WTC11 (cell line): ENCODE measurements around the gene SLC10A4. TPM values are rescaled to one million over a fixed set of nuclear protein-coding genes. Genes with fewer than 3 reads are reported as not detected.

Source experiments
- ATAC-seq: fragments of 200-7000 bp; cut with Tn5 transposase; 2 replicates; pipeline ENCODE4 v1.10.0; 2021; ENCODE audit warnings: mild to moderate bottlenecking, moderate library complexity
- CTCF ChIA-PET: fragments of 300-600 bp; sonication (Branson Sonifier 250); formaldehyde crosslinking; loops from one replicate; lab custom pipeline; 2021; ENCODE audit warnings: antibody characterized with exemption; lab: Charles Lee
- POLR2A ChIA-PET: fragments of 350-600 bp; sonication (Branson Sonifier 250); formaldehyde crosslinking; loops from one replicate; lab custom pipeline; 2021; ENCODE audit warnings: antibody characterized with exemption; lab: Charles Lee
- DNase-seq: peaks from one replicate; pipeline ENCODE4 v3.0.0; 2021; ENCODE audit warnings: low spot score
- H3K27ac Mint-ChIP-seq: 2 replicates; pipeline ENCODE4 v1.8.0; 2021; ENCODE audit warnings: mixed read lengths
- H3K27me3 Mint-ChIP-seq: 2 replicates; pipeline ENCODE4 v1.8.0; 2021; ENCODE audit warnings: low read depth, mild to moderate bottlenecking, moderate library complexity, mixed read lengths
- H3K36me3 Mint-ChIP-seq: 2 replicates; pipeline ENCODE4 v1.8.0; 2021; ENCODE audit warnings: mixed read lengths
- H3K4me1 Mint-ChIP-seq: 2 replicates; pipeline ENCODE4 v1.8.0; 2022; ENCODE audit warnings: mixed read lengths
- H3K4me3 Mint-ChIP-seq: 2 replicates; pipeline ENCODE4 v1.8.0; 2021; ENCODE audit warnings: mild to moderate bottlenecking, moderate library complexity, mixed read lengths
- H3K9me3 Mint-ChIP-seq: 2 replicates; pipeline ENCODE4 v1.8.0; 2021; ENCODE audit warnings: mixed read lengths
- ATF3 ChIP-seq: sonication (generic); formaldehyde crosslinking; conservative IDR thresholded peaks from 2 replicates; pipeline ENCODE4 v1.8.1; 2022; ENCODE audit warnings: mild to moderate bottlenecking, missing genetic modification reagents
- ETV6 ChIP-seq: sonication (generic); formaldehyde crosslinking; IDR thresholded peaks from 2 replicates; pipeline ENCODE4 v1.8.1; 2022; ENCODE audit warnings: mild to moderate bottlenecking, missing genetic modification reagents
- FOXJ3 ChIP-seq: sonication (generic); formaldehyde crosslinking; IDR thresholded peaks from 2 replicates; pipeline ENCODE4 v1.9.0; 2021; ENCODE audit warnings: missing genetic modification reagents, mild to moderate bottlenecking, borderline replicate concordance
- GTF2I ChIP-seq: fragments of 250-450 bp; sonication (Bioruptor Pico); conservative IDR thresholded peaks from 2 replicates; pipeline ENCODE4 v1.4.0; 2021; ENCODE audit warnings: mild to moderate bottlenecking
- MYBL2 ChIP-seq: sonication (generic); formaldehyde crosslinking; IDR thresholded peaks from 2 replicates; pipeline ENCODE4 v1.8.1; 2023; ENCODE audit warnings: mild to moderate bottlenecking, moderate library complexity, missing genetic modification reagents
- PRRX2 ChIP-seq: fragments of 250-450 bp; sonication (Bioruptor Pico); IDR thresholded peaks from 2 replicates; pipeline ENCODE4 v1.8.0; 2021; ENCODE audit warnings: mild to moderate bottlenecking
- RORB ChIP-seq: fragments of 250-450 bp; sonication (Bioruptor Pico); IDR thresholded peaks from 2 replicates; pipeline ENCODE4 v1.9.0; 2021; ENCODE audit warnings: mild to moderate bottlenecking
- SOX15 ChIP-seq: fragments of 250-450 bp; sonication (Bioruptor Pico); IDR thresholded peaks from 2 replicates; pipeline ENCODE4 v1.9.0; 2021; ENCODE audit warnings: mild to moderate bottlenecking
- TEAD1 ChIP-seq: sonication (generic); formaldehyde crosslinking; IDR thresholded peaks from 2 replicates; pipeline ENCODE4 v1.8.0; 2022; ENCODE audit warnings: mild to moderate bottlenecking, missing genetic modification reagents
- TEAD4 ChIP-seq: sonication (generic); formaldehyde crosslinking; IDR thresholded peaks from 2 replicates; pipeline ENCODE4 v1.8.0; 2022; ENCODE audit warnings: mild to moderate bottlenecking, missing genetic modification reagents
- ZNF219 ChIP-seq: sonication (generic); formaldehyde crosslinking; IDR thresholded peaks from 2 replicates; pipeline ENCODE4 v1.8.0; 2023; ENCODE audit warnings: missing genetic modification reagents, mild to moderate bottlenecking, borderline replicate concordance
- ZNF416 ChIP-seq: fragments of 250-450 bp; sonication (Bioruptor Pico); IDR thresholded peaks from 2 replicates; pipeline ENCODE4 v1.9.0; 2021; ENCODE audit warnings: mild to moderate bottlenecking, inconsistent platforms
- ZNF423 ChIP-seq: fragments of 250-450 bp; sonication (Bioruptor Pico); IDR thresholded peaks from 2 replicates; pipeline ENCODE4 v2.1.2; 2022; ENCODE audit warnings: mild to moderate bottlenecking, moderate library complexity
- ZNF671 ChIP-seq: fragments of 250-450 bp; sonication (Bioruptor Pico); IDR thresholded peaks from 2 replicates; pipeline ENCODE4 v1.8.0; 2021; ENCODE audit warnings: mild to moderate bottlenecking
- total RNA-seq: library from RNA; stranded (reverse); gene quantifications from 3 replicates; pipeline ENCODE4 v1.2.3, GENCODE V29; 2021
- TF ChIP-seq, protein P1 (sequence below): sonication (generic); formaldehyde crosslinking; IDR thresholded peaks from 2 replicates; pipeline ENCODE4 v1.8.1; 2023; ENCODE audit warnings: mild to moderate bottlenecking, missing genetic modification reagents, moderate library complexity
- TF ChIP-seq, protein P2 (sequence below): sonication (generic); formaldehyde crosslinking; IDR thresholded peaks from 2 replicates; pipeline ENCODE4 v1.8.1; 2022; ENCODE audit warnings: missing genetic modification reagents, borderline replicate concordance
- TF ChIP-seq, protein P3 (sequence below): fragments of 250-450 bp; sonication (Bioruptor Pico); conservative IDR thresholded peaks from 2 replicates; pipeline ENCODE4 v1.9.0; 2021; ENCODE audit warnings: mild to moderate bottlenecking
- TF ChIP-seq, protein P4 (sequence below): sonication (generic); formaldehyde crosslinking; IDR thresholded peaks from 2 replicates; pipeline ENCODE4 v1.8.0; 2022; ENCODE audit warnings: missing genetic modification reagents

SLC10A4 gene
- total RNA-seq, 1 experiment from 2014 or later, result 3.0 TPM

- ChIA-PET POLR2A (interaction anchor here (0.6 kb wide), 1 partner anchor 227 kb away, joined by 3 read pairs; no protein-coding TSS in a partner anchor), CTCF (no interaction called here)
- DNase-seq (no peak), ATAC-seq (no peak)
- TF ChIP-seq, protein P1, sequence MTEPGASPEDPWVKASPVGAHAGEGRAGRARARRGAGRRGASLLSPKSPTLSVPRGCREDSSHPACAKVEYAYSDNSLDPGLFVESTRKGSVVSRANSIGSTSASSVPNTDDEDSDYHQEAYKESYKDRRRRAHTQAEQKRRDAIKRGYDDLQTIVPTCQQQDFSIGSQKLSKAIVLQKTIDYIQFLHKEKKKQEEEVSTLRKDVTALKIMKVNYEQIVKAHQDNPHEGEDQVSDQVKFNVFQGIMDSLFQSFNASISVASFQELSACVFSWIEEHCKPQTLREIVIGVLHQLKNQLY (CRISPR knock-in tag), result no peak
- TF ChIP-seq ATF3 (no peak), GTF2I (no peak), MYBL2 (CRISPR knock-in tag) (no peak), FOXJ3 (CRISPR knock-in tag) (no peak), SOX15 (CRISPR knock-in tag) (no peak), ZNF416 (CRISPR knock-in tag) (no peak), PRRX2 (no peak)
- Mint-ChIP-seq H3K36me3 (no peaks in the 10 kb centered on the region), H3K27ac (no peak overlapping the region), H3K4me1 (no peaks in the 10 kb centered on the region), H3K9me3 (peaks cover 12% of the 10 kb centered on the region), H3K27me3 (0 out of 2 replicates have a peak, but pooled peaks cover 3% of the 10 kb centered on the region), H3K4me3 (no peak overlapping the region)
Measured at GRCh38 chr4:48454591-48454990, 28.6 kb upstream of the SLC10A4 start.

DNA sequence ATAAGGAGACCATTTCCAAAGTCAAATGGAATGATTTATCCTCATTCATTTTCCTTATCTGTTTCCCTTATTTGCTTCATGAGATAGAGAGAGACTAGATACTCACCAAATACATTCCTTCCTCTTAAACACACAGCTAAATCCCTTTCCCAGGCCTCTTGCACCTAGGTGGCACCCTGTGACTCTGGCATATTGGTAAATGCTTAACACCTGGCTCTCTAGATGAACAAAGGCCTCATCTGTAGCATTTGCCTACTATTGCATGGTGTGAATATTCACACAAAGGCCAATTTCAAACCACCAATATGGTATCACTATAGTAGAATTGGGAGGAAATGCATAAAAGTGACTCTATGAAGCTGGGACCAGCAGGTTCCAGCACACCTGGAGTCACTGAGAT lies 22.1 kb upstream of the SLC10A4 start:
- POLR2A ChIA-PET, result no interaction called here
- no peaks in the 10 kb centered on the region for H3K36me3 Mint-ChIP-seq
- ATAC-seq, result no peak
- H3K27ac Mint-ChIP-seq, result no peak overlapping the region
- CTCF ChIA-PET, result no interaction called here
- TF ChIP-seq ZNF219 (CRISPR knock-in tag), result no peak
- TF ChIP-seq GTF2I, result no peak
- no peak for TF ChIP-seq ETV6 (CRISPR knock-in tag)
- TF ChIP-seq ZNF423 (CRISPR knock-in tag), result no peak
- TF ChIP-seq, protein P2, sequence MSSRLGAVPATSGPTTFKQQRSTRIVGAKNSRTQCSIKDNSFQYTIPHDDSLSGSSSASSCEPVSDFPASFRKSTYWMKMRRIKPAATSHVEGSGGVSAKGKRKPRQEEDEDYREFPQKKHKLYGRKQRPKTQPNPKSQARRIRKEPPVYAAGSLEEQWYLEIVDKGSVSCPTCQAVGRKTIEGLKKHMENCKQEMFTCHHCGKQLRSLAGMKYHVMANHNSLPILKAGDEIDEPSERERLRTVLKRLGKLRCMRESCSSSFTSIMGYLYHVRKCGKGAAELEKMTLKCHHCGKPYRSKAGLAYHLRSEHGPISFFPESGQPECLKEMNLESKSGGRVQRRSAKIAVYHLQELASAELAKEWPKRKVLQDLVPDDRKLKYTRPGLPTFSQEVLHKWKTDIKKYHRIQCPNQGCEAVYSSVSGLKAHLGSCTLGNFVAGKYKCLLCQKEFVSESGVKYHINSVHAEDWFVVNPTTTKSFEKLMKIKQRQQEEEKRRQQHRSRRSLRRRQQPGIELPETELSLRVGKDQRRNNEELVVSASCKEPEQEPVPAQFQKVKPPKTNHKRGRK (CRISPR knock-in tag), result no peak
- no peak for TF ChIP-seq RORB (CRISPR knock-in tag)
- TF ChIP-seq, protein P3, sequence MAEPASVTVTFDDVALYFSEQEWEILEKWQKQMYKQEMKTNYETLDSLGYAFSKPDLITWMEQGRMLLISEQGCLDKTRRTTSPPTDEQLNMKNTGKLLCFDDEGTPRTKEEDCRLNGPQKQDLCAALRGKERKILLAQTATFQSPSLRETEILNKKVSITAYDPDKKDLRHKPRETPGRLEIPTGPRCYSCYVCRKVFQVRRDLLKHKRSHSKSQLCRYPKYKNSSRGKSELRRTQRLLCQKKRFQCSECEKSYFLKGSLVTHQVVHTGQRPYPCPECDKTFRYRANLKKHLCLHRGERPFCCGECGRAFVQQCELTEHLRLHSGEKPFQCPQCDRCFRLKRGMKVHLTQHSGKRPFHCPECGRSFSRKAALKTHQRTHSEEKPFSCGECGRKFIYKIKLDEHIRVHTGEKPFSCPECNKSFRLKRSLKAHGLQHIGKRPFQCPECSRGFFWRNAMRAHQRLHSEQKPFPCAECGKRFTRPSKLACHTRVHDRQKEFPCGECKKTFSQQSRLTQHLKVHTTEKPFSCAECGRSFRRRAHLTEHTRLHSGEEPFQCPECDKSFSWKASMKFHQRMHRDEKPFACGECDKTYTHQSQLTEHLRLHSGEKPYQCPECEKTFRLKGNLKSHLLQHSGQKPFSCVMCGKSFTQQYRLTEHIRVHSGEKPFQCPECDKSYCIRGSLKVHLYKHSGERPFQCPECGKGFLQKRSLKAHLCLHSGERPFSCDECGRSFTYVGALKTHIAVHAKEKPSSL (CRISPR knock-in tag), result no peak
- TF ChIP-seq TEAD1 (CRISPR knock-in tag), result no peak
- TF ChIP-seq ZNF671 (CRISPR knock-in tag), result no peak
- TF ChIP-seq TEAD4 (CRISPR knock-in tag), result no peak
- TF ChIP-seq, protein P4, sequence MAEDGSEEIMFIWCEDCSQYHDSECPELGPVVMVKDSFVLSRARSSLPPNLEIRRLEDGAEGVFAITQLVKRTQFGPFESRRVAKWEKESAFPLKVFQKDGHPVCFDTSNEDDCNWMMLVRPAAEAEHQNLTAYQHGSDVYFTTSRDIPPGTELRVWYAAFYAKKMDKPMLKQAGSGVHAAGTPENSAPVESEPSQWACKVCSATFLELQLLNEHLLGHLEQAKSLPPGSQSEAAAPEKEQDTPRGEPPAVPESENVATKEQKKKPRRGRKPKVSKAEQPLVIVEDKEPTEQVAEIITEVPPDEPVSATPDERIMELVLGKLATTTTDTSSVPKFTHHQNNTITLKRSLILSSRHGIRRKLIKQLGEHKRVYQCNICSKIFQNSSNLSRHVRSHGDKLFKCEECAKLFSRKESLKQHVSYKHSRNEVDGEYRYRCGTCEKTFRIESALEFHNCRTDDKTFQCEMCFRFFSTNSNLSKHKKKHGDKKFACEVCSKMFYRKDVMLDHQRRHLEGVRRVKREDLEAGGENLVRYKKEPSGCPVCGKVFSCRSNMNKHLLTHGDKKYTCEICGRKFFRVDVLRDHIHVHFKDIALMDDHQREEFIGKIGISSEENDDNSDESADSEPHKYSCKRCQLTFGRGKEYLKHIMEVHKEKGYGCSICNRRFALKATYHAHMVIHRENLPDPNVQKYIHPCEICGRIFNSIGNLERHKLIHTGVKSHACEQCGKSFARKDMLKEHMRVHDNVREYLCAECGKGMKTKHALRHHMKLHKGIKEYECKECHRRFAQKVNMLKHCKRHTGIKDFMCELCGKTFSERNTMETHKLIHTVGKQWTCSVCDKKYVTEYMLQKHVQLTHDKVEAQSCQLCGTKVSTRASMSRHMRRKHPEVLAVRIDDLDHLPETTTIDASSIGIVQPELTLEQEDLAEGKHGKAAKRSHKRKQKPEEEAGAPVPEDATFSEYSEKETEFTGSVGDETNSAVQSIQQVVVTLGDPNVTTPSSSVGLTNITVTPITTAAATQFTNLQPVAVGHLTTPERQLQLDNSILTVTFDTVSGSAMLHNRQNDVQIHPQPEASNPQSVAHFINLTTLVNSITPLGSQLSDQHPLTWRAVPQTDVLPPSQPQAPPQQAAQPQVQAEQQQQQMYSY (CRISPR knock-in tag), result no peak
- no peaks in the 10 kb centered on the region for H3K4me1 Mint-ChIP-seq
- H3K9me3 Mint-ChIP-seq, result peaks cover 5% of the 10 kb centered on the region
- H3K27me3 Mint-ChIP-seq, result 0 out of 2 replicates have a peak, but pooled peaks cover 3% of the 10 kb centered on the region
- no peak overlapping the region for H3K4me3 Mint-ChIP-seq
- DNase-seq, result no peak
